Globus pallidus (tissue), 1 donor: ENCODE data around the gene TDRD7.

Experiments
- DNase-seq: peaks from one replicate; pipeline ENCODE4 v3.0.0-alpha.2; 2015; ENCODE audit warnings: low spot score

TDRD7 gene

GRCh38 chr9:97527626-97528528 lies 116.0 kb downstream of the TDRD7 start:
- DNase-seq: no peak

DNA sequence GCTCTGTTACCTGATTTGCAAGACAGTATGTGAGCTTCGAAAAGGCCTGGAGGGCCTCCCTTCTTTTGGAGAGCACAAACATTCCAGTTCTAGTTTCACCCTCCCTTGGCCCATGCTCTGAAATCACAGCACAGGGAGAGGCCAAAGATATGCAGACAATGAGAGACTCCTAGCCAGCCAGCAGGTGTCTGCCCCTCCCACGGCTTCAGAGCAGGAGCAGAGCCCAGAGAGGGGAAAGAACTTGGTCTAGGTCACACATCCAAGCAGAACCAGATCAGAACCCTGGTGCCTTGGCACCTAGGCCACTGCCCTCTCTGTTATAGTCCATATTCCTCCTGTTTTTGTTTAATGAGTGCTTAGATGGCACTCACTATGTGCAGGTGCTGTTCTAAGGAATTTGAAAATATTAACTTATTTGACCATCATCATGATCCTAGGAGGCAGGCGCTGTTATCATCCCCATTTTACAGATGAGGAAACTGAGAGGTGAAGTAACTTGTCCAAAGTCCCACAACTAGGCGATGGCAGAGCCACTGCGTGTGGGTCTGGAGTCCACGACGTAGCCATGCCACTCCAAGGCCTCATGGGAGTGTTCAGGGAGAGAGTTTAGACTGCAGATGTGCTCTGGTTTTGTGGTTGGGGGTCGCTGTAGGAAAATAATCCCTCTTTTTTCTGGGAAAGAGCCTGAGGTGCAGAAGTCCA lies 116.8 kb downstream of the TDRD7 start:
- no peak for DNase-seq

DNA sequence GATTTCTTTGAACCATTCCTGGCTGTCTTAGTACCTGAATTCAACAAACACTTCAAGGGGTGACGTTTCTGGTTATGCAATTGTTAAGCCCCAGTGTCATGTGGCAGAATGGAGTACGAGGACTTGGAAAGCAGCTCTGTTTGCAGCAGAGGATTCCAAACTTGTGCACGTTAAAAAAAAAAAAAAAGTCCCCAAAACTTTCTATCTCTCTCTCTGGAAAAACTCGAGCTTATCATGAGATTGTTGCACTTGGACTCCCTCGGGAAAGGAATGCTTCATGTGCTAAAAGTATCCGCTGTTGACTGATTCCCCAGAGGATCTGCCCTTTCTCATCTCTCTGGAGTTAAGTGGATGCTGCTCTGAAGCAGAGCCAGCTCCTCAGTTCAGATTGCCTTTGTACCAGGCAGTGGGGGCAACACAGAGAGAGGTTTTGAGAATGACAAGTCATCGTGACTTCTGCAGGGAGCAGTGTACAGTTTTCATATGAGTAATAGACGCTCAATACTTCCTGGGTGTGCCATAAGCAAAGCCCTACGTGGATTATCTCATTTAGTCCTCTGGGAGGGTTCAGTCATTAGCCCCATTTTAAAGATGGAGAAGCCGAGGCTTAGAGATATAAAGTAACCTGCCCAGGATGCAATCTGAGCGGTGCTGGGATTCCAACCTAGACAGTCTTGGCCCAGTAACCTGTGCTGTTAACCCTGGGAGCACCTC lies 117.6 kb downstream of the TDRD7 start:
- DNase-seq: peak; percentile 3

- no peak for DNase-seq
Measured at GRCh38 chr9:97531888-97532376, 120.0 kb downstream of the TDRD7 start.

DNA sequence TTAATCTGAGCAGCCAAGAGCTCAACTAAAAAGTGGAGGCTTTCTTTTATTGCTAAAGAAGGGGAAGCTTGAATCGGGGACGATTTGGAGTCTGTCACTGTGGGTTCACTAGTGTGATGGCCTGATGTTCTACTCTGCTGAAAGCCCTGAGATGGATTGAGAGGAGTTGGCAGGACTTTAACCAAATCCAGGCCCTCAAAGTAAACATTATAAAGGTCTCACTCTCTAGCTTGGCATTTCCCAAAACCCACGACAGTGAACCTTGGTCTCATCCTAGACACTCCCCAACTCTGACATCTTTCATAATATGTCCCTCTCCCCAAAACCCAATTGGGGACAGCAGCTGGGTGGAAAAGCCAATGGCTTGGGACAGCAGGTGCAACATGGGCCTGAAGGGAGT lies 122.3 kb downstream of the TDRD7 start:
- DNase-seq: no peak

DNA sequence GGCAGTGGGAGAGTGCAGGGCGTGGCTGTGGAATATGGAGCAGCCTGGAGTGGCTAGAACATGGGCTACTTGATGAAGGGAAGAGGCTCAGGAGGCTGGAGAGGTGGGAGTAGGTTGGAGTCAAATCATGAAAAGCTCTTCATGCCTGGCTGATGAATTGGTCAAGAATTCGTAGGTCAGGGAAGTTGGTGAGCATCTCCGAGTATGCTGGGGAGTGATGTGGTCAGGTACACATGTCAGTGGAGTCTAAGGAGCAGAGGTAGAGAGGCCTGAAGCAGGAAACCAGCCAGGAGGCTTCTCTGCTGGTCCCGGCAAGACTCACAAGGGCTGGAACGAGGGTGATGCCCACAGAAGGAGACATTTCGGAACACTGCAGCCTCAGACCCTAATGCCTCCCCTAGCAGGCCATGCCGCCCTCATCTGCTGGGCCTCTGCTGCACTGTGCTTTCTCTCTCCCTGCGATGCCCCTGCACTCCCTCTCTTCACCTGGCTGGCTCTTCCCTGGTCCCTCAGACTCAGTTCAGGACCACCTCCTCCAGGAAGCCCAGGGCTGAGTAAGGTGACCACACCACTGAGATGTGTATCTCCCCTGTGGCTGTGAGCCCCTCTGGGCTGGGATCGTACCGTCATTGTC lies 123.2 kb downstream of the TDRD7 start:
- DNase-seq: no peak

- no peak for DNase-seq
Measured at GRCh38 chr9:97535771-97536170, 123.9 kb downstream of the TDRD7 start.

DNA sequence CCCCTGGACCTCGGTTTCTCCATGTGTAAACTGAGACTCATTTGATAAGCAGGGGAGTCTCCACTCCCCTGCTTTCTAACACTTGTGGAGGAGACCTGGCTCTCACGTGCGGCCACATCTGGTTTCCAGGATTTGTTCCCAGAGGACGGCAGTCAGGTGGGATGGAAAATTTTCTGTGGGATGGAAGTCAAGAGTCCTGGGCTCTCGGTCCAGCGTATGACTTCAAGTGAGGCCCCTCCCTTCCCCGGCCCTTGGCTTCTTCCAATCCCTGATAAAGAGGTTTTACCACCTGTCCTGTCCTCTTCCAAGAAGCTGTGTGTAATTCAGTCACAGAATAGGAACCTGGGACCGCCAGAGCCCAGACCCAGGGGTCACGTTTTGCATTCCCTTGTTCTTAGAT lies 124.6 kb downstream of the TDRD7 start:
- DNase-seq: no peak

DNA sequence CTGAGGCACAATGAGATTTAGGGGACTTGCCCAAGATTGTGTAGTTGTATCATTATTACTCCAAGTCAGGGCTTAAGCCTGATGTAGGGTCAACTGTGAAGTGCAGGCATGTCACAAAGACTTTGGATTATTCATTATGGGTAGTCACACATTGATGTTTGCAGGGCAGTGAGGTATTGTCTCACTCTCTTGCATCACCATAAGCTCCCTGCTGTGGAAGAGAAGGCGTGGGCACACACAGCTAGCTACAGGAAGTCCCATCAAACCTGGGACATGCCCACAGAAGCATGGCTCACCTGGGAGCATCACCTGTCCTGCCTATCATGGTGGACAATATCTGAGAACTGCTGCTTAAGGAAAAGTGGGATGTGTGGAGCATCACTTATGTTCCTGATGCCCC lies 131.7 kb downstream of the TDRD7 start:
- no peak for DNase-seq

- no peak for DNase-seq
Measured at GRCh38 chr9:97545486-97545885, 133.6 kb downstream of the TDRD7 start.
